MCF 10A (cell line): Measurements from ENCODE around the gene PON2. TPM values are rescaled to one million over a fixed set of nuclear protein-coding genes. Genes with fewer than 3 reads are reported as not detected.

Experiments used
- BruUV-seq: library from RNA; stranded (reverse); fragments of 400-500 nt; replicated peaks from 2 replicates; lab custom pipeline; 2021; lab: Mats Ljungman, UMichigan
- CTCF ChIA-PET: fragments of 300-600 bp; sonication (Branson Sonifier 250); formaldehyde crosslinking; extraction: SDS; loops from one replicate; lab custom pipeline; 2021; ENCODE audit warnings: antibody characterized with exemption, inconsistent platforms; lab: Yijun Ruan, JAX
- POLR2A ChIA-PET: fragments of 300-600, 350-650 bp; sonication (Branson Sonifier 250); formaldehyde crosslinking; extraction: SDS; loops from one replicate; lab custom pipeline; 2020; ENCODE audit warnings: antibody characterized with exemption, inconsistent platforms; lab: Yijun Ruan, JAX
- DNase-seq: peaks from one replicate; pipeline ENCODE4 v3.0.0-alpha.2; 2018; ENCODE audit not compliant: unreplicated experiment
- H3K27ac Mint-ChIP-seq: one replicate; pipeline ENCODE4 v1.8.0; 2022; ENCODE audit warnings: mild to moderate bottlenecking, low read depth, mixed read lengths; ENCODE audit not compliant: unreplicated experiment
- H3K27me3 Mint-ChIP-seq: one replicate; pipeline ENCODE4 v1.8.0; 2022; ENCODE audit warnings: mixed read lengths; ENCODE audit not compliant: insufficient read depth, unreplicated experiment
- H3K36me3 Mint-ChIP-seq: one replicate; pipeline ENCODE4 v1.8.0; 2022; ENCODE audit warnings: mild to moderate bottlenecking, moderate library complexity, mixed read lengths; ENCODE audit not compliant: insufficient read depth, unreplicated experiment
- H3K4me1 Mint-ChIP-seq: one replicate; pipeline ENCODE4 v1.8.0; 2022; ENCODE audit warnings: mixed read lengths; ENCODE audit not compliant: insufficient read depth, unreplicated experiment
- H3K4me3 Mint-ChIP-seq: one replicate; pipeline ENCODE4 v1.8.0; 2022; ENCODE audit warnings: mild to moderate bottlenecking, moderate library complexity, mixed read lengths; ENCODE audit not compliant: unreplicated experiment
- H3K9me3 Mint-ChIP-seq: one replicate; pipeline ENCODE4 v1.8.0; 2022; ENCODE audit warnings: mixed read lengths; ENCODE audit not compliant: unreplicated experiment
- CTCF ChIP-seq: fragments of 200-600 bp; IDR thresholded peaks from one replicate; pipeline ENCODE4 v1.8.0; 2022; ENCODE audit warnings: antibody characterized with exemption, mild to moderate bottlenecking; ENCODE audit not compliant: unreplicated experiment
- intact Hi-C: fragments of 100-400 bp; cut with micrococcal nuclease; formaldehyde crosslinking; loops from 2 replicates; pipeline ENCODE4 v1.14.1; 2022
- total RNA-seq: library from RNA; stranded (reverse); gene quantifications from 2 replicates; pipeline ENCODE4 v1.2.3, GENCODE V29; 2022

Gene PON2
- total RNA-seq, 1 experiment from 2014 or later: 140 TPM

GRCh38 chr7:95432606-95433005, 2.2 kb downstream of the PON2 start:
- H3K9me3 Mint-ChIP-seq: no peaks in the 10 kb centered on the region
- H3K36me3 Mint-ChIP-seq: peaks cover 37% of the 10 kb centered on the region
- ChIA-PET CTCF (interaction anchor here (0.6 to 4.3 kb wide), 2 partner anchors 44 to 776 kb away, joined by 3 to 27 read pairs; no protein-coding TSS in a partner anchor), POLR2A (no interaction called here)
- H3K27me3 Mint-ChIP-seq: no peaks in the 10 kb centered on the region
- DNase-seq: no peak
- intact Hi-C loops: loop anchor here (10.0 kb wide), 1 partner anchor 1428 kb away; the partner anchor contains the start of gene BET1
- peaks cover 43% of the 10 kb centered on the region for H3K4me1 Mint-ChIP-seq
- peak overlapping the region; percentile 96 for H3K27ac Mint-ChIP-seq
- BruUV-seq: no TSS peak
- peak overlapping the region; percentile 62 for H3K4me3 Mint-ChIP-seq
- TF ChIP-seq CTCF: no peak

GRCh38 chr7:95430864-95431263, 4.0 kb downstream of the PON2 start:
- POLR2A ChIA-PET: interaction anchor here (0.6 to 1.1 kb wide), 4 partner anchors 15 to 916 kb away, joined by 3 to 6 read pairs (median 4); no protein-coding TSS in a partner anchor
- intact Hi-C loops: loop anchor here (10.0 kb wide), 1 partner anchor 1426 kb away; the partner anchor contains the start of gene BET1
- DNase-seq: peak; percentile 95
- Mint-ChIP-seq H3K27ac (peak overlapping the region; percentile 72), H3K27me3 (no peaks in the 10 kb centered on the region), H3K9me3 (no peaks in the 10 kb centered on the region), H3K4me3 (peak overlapping the region; percentile 28), H3K4me1 (peaks cover 39% of the 10 kb centered on the region), H3K36me3 (peaks cover 50% of the 10 kb centered on the region)
- CTCF ChIA-PET: interaction anchor here (2.3 kb wide), 1 partner anchor 46 kb away, joined by 11 read pairs; no protein-coding TSS in a partner anchor
- no peak for TF ChIP-seq CTCF
- no TSS peak for BruUV-seq

GRCh38 chr7:95429241-95429990, 5.4 kb downstream of the PON2 start:
- no peak for DNase-seq
- no TSS peak for BruUV-seq
- Mint-ChIP-seq H3K4me1 (peaks cover 31% of the 10 kb centered on the region), H3K9me3 (no peaks in the 10 kb centered on the region), H3K36me3 (peaks cover 53% of the 10 kb centered on the region), H3K27ac (peak overlapping the region; percentile 51), H3K4me3 (no peak overlapping the region), H3K27me3 (no peaks in the 10 kb centered on the region)
- POLR2A ChIA-PET: interaction anchor here (0.6 to 1.1 kb wide), 2 partner anchors 16 to 92 kb away, joined by 4 to 6 read pairs; no protein-coding TSS in a partner anchor
- TF ChIP-seq CTCF: no peak
- CTCF ChIA-PET: interaction anchor here (0.8 to 2.3 kb wide), 3 partner anchors 47 to 257 kb away, joined by 3 to 11 read pairs (median 3); no protein-coding TSS in a partner anchor
- intact Hi-C loops: no loop called here

GRCh38 chr7:95427914-95428516, 6.8 kb downstream of the PON2 start:
- TF ChIP-seq CTCF: no peak
- H3K4me3 Mint-ChIP-seq: no peak overlapping the region
- POLR2A ChIA-PET: interaction anchor here (1.0 kb wide), 1 partner anchor 49 kb away, joined by 3 read pairs; no protein-coding TSS in a partner anchor

More at GRCh38 chr7:95427914-95428516, 6.8 kb downstream of the PON2 start:
- no TSS peak for BruUV-seq
- Mint-ChIP-seq H3K9me3 (no peaks in the 10 kb centered on the region), H3K4me1 (peaks cover 34% of the 10 kb centered on the region), H3K27me3 (no peaks in the 10 kb centered on the region), H3K27ac (no peak overlapping the region), H3K36me3 (peaks cover 58% of the 10 kb centered on the region)
- intact Hi-C loops: no loop called here
- DNase-seq: no peak
- CTCF ChIA-PET: interaction anchor here (0.6 to 1.2 kb wide), 6 partner anchors 48 to 992 kb away, joined by 3 to 11 read pairs (median 4); no protein-coding TSS in a partner anchor
